Measurements from ENCODE around the gene KLHDC7B. TPM values are rescaled to one million over a fixed set of nuclear protein-coding genes. Genes with fewer than 3 reads are reported as not detected.

KLHDC7B gene
- total RNA-seq, 1 experiment from 2014 or later: 1.6 TPM

DNA sequence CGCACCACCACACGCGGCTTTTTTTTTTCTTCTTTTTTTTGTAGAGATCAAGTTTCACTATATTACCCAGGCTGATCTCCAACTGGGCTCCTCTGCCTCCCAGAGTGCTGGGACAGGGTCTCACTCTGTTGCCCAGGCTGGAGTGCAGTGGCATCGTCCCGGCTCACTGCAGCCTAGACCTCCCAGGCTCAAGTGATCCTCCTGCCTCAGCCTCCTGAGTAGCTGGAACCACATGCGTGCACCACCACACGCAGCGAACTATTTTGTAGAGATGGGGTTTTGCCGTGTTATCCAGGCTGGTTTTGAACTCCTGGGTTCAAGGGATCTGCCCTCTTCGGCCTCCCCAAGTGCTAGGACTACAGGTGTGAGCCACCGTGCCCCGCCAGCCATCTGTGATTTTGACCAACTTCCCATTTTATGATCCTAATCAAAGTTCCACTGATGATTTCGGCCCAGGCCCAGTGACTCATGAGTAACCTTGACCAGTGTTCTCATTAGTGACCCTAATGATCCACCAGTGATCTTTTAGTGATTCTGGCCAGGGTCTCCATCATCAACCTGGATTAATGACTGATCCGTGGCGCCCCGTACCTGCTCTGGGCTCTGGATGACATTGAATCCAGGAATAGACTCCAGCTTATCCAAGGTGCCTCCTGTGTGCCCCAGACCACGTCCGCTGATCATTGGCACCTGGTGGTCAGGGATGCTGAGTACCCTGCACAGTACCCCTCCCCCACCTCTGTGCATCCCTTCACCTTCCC lies 17.6 kb upstream of the KLHDC7B start:
- H3K27me3 Mint-ChIP-seq (ENCODE audit: unreplicated experiment): no peaks in the 10 kb centered on the region
- peaks cover 28% of the 10 kb centered on the region for H3K4me1 Mint-ChIP-seq (ENCODE audit: low read depth, unreplicated experiment)
- TF ChIP-seq, protein P1, sequence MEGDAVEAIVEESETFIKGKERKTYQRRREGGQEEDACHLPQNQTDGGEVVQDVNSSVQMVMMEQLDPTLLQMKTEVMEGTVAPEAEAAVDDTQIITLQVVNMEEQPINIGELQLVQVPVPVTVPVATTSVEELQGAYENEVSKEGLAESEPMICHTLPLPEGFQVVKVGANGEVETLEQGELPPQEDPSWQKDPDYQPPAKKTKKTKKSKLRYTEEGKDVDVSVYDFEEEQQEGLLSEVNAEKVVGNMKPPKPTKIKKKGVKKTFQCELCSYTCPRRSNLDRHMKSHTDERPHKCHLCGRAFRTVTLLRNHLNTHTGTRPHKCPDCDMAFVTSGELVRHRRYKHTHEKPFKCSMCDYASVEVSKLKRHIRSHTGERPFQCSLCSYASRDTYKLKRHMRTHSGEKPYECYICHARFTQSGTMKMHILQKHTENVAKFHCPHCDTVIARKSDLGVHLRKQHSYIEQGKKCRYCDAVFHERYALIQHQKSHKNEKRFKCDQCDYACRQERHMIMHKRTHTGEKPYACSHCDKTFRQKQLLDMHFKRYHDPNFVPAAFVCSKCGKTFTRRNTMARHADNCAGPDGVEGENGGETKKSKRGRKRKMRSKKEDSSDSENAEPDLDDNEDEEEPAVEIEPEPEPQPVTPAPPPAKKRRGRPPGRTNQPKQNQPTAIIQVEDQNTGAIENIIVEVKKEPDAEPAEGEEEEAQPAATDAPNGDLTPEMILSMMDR (IDR thresholded peaks at IDR 0.05; ENCODE audit: unreplicated experiment): no peak
- no peaks in the 10 kb centered on the region for H3K9me3 Mint-ChIP-seq (ENCODE audit: low read depth, unreplicated experiment)
- BruUV-seq (replicated peaks): TSS peak; percentile 4
- DNase-seq: no peak
- H3K4me3 Mint-ChIP-seq (ENCODE audit: low read depth, unreplicated experiment): peak overlapping the region; percentile 90
- CTCF ChIA-PET: interaction anchor here (0.5 kb wide), 1 partner anchor 142 kb away, joined by 3 read pairs; no protein-coding TSS in a partner anchor
- H3K36me3 Mint-ChIP-seq (ENCODE audit: insufficient read depth, unreplicated experiment): peaks cover 100% of the 10 kb centered on the region
- peak overlapping the region; percentile 92 for H3K27ac Mint-ChIP-seq (ENCODE audit: unreplicated experiment)
- intact Hi-C loops (cut with micrococcal nuclease; ENCODE audit: unreplicated experiment): no loop called here

- CTCF ChIA-PET: interaction anchor here (0.5 to 1.8 kb wide), 3 partner anchors 21 to 141 kb away, joined by 3 to 10 read pairs (median 3); partner anchors contain the start of genes LMF2 and NCAPH2
- TF ChIP-seq, protein P1 (IDR thresholded peaks at IDR 0.05; ENCODE audit: unreplicated experiment): no peak
Measured at GRCh38 chr22:50528682-50529415, 16.9 kb upstream of the KLHDC7B start.

DNA sequence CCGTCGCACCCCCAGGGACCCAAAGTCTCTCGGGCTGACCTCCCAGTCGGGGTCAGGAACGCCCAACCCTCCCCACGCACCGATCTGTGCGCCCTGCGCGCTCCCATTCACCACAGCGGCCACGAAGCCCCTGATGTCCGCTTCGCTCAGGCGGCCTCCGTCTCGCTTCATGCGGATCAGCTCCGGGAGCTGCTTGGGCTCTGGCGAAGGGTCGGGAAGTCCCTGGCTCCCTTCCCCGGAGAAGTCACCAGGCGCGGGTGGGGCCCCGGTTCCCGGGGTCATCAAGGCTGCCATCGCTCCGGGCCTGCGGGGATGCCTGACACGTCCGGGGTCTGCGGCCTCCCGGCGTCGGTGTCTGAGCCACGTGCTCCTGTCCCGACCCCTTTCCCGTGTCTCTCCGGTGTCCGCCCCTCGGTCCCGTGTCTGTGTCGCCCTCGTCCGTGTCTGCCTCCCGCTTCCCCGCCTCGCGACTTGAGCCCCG lies 16.2 kb upstream of the KLHDC7B start:
- no peak for DNase-seq
- intact Hi-C loops (cut with micrococcal nuclease; ENCODE audit: unreplicated experiment): no loop called here
- Mint-ChIP-seq H3K4me1 (ENCODE audit: low read depth, unreplicated experiment) (peaks cover 35% of the 10 kb centered on the region), H3K4me3 (ENCODE audit: low read depth, unreplicated experiment) (peak overlapping the region; percentile 90), H3K9me3 (ENCODE audit: low read depth, unreplicated experiment) (no peaks in the 10 kb centered on the region), H3K27me3 (ENCODE audit: unreplicated experiment) (no peaks in the 10 kb centered on the region), H3K36me3 (ENCODE audit: insufficient read depth, unreplicated experiment) (peaks cover 100% of the 10 kb centered on the region), H3K27ac (ENCODE audit: unreplicated experiment) (peak overlapping the region; percentile 98)
- BruUV-seq (replicated peaks): no TSS peak
- CTCF ChIA-PET: interaction anchor here (0.8 to 1.8 kb wide), 2 partner anchors 22 to 91 kb away, joined by 3 to 10 read pairs; partner anchors contain the start of genes LMF2 and NCAPH2
- TF ChIP-seq, protein P1 (IDR thresholded peaks at IDR 0.05; ENCODE audit: unreplicated experiment): no peak

More at GRCh38 chr22:50528682-50529415, 16.9 kb upstream of the KLHDC7B start:
- Mint-ChIP-seq H3K9me3 (ENCODE audit: low read depth, unreplicated experiment) (no peaks in the 10 kb centered on the region), H3K27me3 (ENCODE audit: unreplicated experiment) (no peaks in the 10 kb centered on the region), H3K4me3 (ENCODE audit: low read depth, unreplicated experiment) (peak overlapping the region; percentile 90), H3K27ac (ENCODE audit: unreplicated experiment) (peak overlapping the region; percentile 92), H3K36me3 (ENCODE audit: insufficient read depth, unreplicated experiment) (peaks cover 100% of the 10 kb centered on the region), H3K4me1 (ENCODE audit: low read depth, unreplicated experiment) (peaks cover 33% of the 10 kb centered on the region)
- DNase-seq: no peak
- no TSS peak for BruUV-seq (replicated peaks)
- intact Hi-C loops (cut with micrococcal nuclease; ENCODE audit: unreplicated experiment): no loop called here

DNA sequence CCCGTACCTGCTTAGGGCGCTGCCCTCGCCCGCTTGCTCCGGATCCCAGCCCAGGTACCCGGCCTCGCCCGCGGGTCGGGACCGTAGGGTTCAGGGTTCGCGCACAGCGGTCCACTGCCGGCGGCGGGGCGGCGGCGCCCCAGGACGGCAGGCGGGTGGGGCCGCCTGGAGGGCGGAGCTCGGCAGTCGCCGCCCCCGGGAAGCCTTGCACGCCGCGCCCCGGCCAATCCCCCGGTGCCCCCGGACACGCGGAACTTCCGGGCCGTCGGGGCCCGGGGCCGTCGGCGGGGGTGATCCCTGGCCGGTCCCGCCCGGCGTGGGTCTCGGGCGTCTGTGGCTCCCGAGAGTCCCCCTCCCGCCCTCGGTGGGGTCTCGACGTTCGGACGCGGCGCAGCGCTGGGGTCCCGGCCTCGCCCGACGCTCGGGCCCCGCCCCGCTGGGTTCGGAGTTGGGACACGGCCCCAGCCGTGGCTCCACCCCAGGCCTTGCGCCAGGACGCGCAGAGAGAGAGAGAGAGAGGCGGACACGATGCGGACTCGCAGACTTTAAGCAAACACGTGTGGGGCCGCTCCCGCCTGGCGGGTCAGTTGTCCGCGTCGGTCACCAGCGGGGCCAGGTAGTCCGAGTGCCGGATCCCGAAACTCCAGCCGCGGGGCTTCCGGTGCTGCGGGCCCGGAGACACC lies 15.7 kb upstream of the KLHDC7B start, which contains the start of gene TYMP:
Gene TYMP, minus strand, starts transcription at position 116 of the 683 bp plus-strand sequence. CDS start 303 bp downstream, outside the sequence.
- CTCF ChIA-PET: interaction anchor here (0.6 to 1.8 kb wide), 2 partner anchors 34 to 91 kb away, joined by 3 to 10 read pairs; no protein-coding TSS in a partner anchor
- intact Hi-C loops (cut with micrococcal nuclease; ENCODE audit: unreplicated experiment): loop anchor here (2.0 kb wide), 1 partner anchor 91 kb away; no protein-coding TSS in a partner anchor
- H3K4me1 Mint-ChIP-seq (ENCODE audit: low read depth, unreplicated experiment): peaks cover 35% of the 10 kb centered on the region
- no peaks in the 10 kb centered on the region for H3K9me3 Mint-ChIP-seq (ENCODE audit: low read depth, unreplicated experiment)
- peak; percentile 87 for DNase-seq
- TF ChIP-seq, protein P1 (IDR thresholded peaks at IDR 0.05; ENCODE audit: unreplicated experiment): no peak
- TSS peak; percentile 13 for BruUV-seq (replicated peaks)
- H3K27me3 Mint-ChIP-seq (ENCODE audit: unreplicated experiment): no peaks in the 10 kb centered on the region
- peaks cover 97% of the 10 kb centered on the region for H3K36me3 Mint-ChIP-seq (ENCODE audit: insufficient read depth, unreplicated experiment)
- peak within 1 kb of the TSS; percentile 90 for H3K4me3 Mint-ChIP-seq (ENCODE audit: low read depth, unreplicated experiment)
- H3K27ac Mint-ChIP-seq (ENCODE audit: unreplicated experiment): peak within 1 kb of the TSS; percentile 98
